ENCODE data around the gene SLC25A33. TPM values are rescaled to one million over a fixed set of nuclear protein-coding genes. Genes with fewer than 3 reads are reported as not detected.

The SLC25A33 gene, protein sequence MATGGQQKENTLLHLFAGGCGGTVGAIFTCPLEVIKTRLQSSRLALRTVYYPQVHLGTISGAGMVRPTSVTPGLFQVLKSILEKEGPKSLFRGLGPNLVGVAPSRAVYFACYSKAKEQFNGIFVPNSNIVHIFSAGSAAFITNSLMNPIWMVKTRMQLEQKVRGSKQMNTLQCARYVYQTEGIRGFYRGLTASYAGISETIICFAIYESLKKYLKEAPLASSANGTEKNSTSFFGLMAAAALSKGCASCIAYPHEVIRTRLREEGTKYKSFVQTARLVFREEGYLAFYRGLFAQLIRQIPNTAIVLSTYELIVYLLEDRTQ
- 5.9 to 6.8 TPM (median 6.6 TPM) in 3 replicates for total RNA-seq
- long read RNA-seq, transcript SLC25A33-201 (7 exons, 3,854 nt): major isoform, 20 of 25 reads
- long read RNA-seq, partial matches to known transcripts: 1 of 25 reads
- long read RNA-seq, other reads (novel, unspliced or antisense): 4 of 25 reads

DNA sequence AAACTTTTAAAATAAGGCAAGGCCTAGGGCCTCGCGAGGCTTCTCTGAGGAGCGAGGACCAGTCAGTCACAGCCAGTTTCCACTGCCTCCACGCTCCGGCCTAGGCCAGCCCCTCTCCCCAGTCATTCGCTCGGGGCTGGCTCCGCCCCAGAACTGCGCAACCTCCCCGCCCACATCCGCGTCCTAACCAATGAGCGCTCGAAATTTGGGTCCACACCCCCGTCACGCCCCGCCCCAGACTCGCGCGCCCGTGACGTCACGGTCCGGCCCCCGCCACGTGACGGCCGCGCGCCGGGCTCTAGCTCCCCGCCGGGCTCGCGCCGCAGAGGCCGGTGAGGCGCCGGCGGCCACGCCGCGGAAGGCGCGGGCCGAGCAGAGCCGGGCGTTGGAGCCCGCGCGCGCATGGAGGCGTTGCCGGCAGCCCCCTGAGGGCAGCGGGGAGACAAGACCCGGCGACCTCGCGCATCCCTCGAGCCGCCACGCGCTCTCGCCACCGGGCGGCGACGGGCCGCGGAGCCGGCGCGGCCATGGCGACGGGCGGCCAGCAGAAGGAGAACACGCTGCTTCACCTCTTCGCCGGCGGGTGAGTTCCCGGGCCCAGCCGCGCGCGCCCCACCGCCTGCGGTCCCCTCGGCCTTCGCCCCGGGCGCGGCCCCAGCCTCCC lies at the start of gene SLC25A33:
Gene SLC25A33, plus strand, starts transcription at position 301 of the 664 bp plus-strand sequence. Its CDS starts 227 bp downstream, at position 528.
- no peaks in the 10 kb centered on the region for H3K9me3 Mint-ChIP-seq (ENCODE audit: low read depth)
- no peaks in the 10 kb centered on the region for H3K27me3 Mint-ChIP-seq (ENCODE audit: low read depth)
- peaks cover 24% of the 10 kb centered on the region for H3K4me1 Mint-ChIP-seq (ENCODE audit: low read depth)
- TF ChIP-seq, protein P1, sequence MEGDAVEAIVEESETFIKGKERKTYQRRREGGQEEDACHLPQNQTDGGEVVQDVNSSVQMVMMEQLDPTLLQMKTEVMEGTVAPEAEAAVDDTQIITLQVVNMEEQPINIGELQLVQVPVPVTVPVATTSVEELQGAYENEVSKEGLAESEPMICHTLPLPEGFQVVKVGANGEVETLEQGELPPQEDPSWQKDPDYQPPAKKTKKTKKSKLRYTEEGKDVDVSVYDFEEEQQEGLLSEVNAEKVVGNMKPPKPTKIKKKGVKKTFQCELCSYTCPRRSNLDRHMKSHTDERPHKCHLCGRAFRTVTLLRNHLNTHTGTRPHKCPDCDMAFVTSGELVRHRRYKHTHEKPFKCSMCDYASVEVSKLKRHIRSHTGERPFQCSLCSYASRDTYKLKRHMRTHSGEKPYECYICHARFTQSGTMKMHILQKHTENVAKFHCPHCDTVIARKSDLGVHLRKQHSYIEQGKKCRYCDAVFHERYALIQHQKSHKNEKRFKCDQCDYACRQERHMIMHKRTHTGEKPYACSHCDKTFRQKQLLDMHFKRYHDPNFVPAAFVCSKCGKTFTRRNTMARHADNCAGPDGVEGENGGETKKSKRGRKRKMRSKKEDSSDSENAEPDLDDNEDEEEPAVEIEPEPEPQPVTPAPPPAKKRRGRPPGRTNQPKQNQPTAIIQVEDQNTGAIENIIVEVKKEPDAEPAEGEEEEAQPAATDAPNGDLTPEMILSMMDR (IDR thresholded peaks at IDR 0.05): peak; percentile 37
- H3K36me3 Mint-ChIP-seq (ENCODE audit: low read depth): no peaks in the 10 kb centered on the region
- peak within 1 kb of the TSS; percentile 94 for H3K27ac Mint-ChIP-seq (ENCODE audit: unreplicated experiment)
- peak within 1 kb of the TSS; percentile 93 for H3K4me3 Mint-ChIP-seq (ENCODE audit: unreplicated experiment)
- peak; percentile 98 for DNase-seq (ENCODE audit: low spot score)

DNA sequence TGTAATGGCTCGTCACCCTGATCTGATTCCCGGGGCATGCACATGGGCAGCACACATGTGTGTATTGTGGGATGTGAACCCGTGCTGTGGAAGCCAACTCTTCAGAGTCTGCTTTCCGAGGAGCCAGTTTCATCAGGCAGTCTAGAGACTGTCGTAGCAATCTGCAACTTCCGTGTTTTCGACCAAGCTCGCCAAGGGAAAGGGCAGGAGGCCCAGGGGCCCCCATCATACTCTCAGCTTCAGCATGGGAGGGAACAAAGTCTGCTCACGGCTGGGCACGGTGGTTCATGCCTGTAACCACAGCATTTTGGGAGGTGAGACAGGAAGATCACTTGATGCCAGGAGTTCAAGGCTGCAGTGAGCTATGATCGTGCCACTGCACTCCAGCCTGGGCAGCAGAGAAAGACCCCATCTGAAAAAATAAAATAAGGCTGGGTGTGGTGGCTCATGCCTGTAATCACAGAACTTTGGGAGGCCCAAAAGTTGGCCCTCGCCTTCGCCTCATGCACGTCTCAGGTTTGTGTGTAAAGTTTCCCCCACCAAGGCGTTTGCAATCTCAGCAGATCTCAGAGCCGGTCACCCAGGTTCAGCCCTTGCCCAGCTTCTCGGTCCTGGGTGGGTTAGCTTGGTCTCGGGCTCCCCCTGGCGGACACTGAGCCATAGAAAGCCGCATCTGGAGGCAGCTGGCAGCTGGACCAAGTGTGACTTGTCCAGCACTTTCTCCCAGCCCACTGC lies 48.5 kb upstream of the SLC25A33 start:
- Mint-ChIP-seq H3K27ac (ENCODE audit: unreplicated experiment) (peak overlapping the region; percentile 36), H3K27me3 (ENCODE audit: low read depth) (no peaks in the 10 kb centered on the region), H3K9me3 (ENCODE audit: low read depth) (no peaks in the 10 kb centered on the region), H3K4me1 (ENCODE audit: low read depth) (peaks cover 28% of the 10 kb centered on the region), H3K36me3 (ENCODE audit: low read depth) (no peaks in the 10 kb centered on the region), H3K4me3 (ENCODE audit: unreplicated experiment) (no peak overlapping the region)
- DNase-seq (ENCODE audit: low spot score): no peak
- TF ChIP-seq, protein P1 (IDR thresholded peaks at IDR 0.05): peak; percentile 95

DNA sequence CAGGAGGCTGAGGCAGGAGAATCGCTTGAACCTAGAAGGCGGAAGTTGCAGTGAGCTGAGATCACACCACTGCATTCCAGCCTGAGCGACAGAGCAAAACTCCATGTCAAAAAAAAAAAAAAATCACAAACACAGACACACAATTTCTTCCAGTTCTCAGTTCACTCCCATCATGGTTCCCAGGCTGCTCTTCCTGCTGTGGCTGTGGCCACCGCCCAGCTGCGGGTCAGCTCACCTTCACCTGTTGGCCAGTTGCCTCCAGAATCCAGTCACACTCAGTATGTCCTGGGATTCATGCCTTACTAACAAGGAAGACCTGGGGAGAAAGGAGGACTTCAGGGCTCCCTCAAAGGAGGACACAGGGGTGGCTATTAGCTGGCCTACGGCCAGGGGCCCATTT lies 45.9 kb upstream of the SLC25A33 start:
- H3K4me3 Mint-ChIP-seq (ENCODE audit: unreplicated experiment): no peak overlapping the region
- H3K9me3 Mint-ChIP-seq (ENCODE audit: low read depth): no peaks in the 10 kb centered on the region
- no peaks in the 10 kb centered on the region for H3K36me3 Mint-ChIP-seq (ENCODE audit: low read depth)
- TF ChIP-seq, protein P1 (IDR thresholded peaks at IDR 0.05): no peak
- no peak for DNase-seq (ENCODE audit: low spot score)
- H3K4me1 Mint-ChIP-seq (ENCODE audit: low read depth): peaks cover 22% of the 10 kb centered on the region
- H3K27me3 Mint-ChIP-seq (ENCODE audit: low read depth): no peaks in the 10 kb centered on the region
- no peak overlapping the region for H3K27ac Mint-ChIP-seq (ENCODE audit: unreplicated experiment)

DNA sequence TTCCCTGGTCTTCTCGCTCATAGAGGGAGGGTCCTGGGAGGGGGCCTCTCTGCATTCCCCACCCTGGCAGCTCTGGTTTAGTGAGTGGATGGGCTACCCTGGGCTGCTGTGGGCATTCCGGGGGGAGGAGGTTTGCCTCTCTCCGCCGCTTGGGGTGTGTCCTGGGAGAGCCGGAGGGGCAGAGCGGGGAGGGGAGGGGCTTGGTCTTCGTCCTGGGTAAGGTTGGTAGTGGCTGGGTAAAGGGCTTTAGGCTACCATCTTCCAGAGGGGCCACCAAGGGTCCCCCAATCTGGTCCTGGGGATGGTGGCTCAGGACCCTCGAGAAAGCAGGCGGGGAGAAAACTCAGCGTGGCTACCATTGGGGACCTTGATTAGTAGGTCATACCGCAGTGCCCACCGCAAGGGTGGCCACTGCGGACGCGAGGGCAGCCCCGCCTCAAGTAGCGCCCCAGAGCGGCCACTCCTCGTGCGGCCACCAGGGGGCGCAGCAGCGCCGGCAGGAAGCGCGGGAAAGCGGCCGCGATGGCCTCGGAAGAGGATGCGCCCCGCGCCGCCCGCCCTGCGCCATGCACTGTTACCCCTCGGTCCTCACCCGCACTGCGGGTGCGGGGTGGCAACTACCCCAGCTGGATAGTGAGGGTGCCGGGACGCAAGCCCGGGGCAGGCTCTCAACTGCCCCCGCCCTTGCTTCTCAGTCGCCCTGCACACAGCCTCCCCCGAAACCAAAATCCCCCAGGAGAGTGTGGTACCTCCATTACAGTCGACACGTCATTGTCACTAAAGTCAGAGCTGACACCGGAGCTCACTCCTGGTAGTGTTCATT lies 44.1 kb upstream of the SLC25A33 start:
- H3K36me3 Mint-ChIP-seq (ENCODE audit: low read depth): no peaks in the 10 kb centered on the region
- no peak overlapping the region for H3K27ac Mint-ChIP-seq (ENCODE audit: unreplicated experiment)
- H3K27me3 Mint-ChIP-seq (ENCODE audit: low read depth): peaks cover 2% of the 10 kb centered on the region
- peaks cover 20% of the 10 kb centered on the region for H3K4me1 Mint-ChIP-seq (ENCODE audit: low read depth)
- no peaks in the 10 kb centered on the region for H3K9me3 Mint-ChIP-seq (ENCODE audit: low read depth)
- no peak for DNase-seq (ENCODE audit: low spot score)
- peak overlapping the region; percentile 59 for H3K4me3 Mint-ChIP-seq (ENCODE audit: unreplicated experiment)
- TF ChIP-seq, protein P1 (IDR thresholded peaks at IDR 0.05): peak; percentile 98
